Sigmoid colon (tissue), 7 donors: Measurements from ENCODE around the gene B4GALT4. TPM values are rescaled to one million over a fixed set of nuclear protein-coding genes. Genes with fewer than 3 reads are reported as not detected.
"Not testable (repeated sequence)": the region's sequence is repeated elsewhere in the genome, so short reads cannot be mapped to it uniquely, and the experiment has no call there.

Source experiments
- DNase-seq: peaks from one replicate; pipeline ENCODE4 v3.0.0-alpha.2; 2019
- H3K27ac ChIP-seq, 4 donors: fragments of 200-600 bp; sonication (generic); one replicate each; pipeline ENCODE4 v1.5.1; 2016 to 2019; ENCODE audit warnings: mild to moderate bottlenecking in 1 of 4
- H3K27me3 ChIP-seq, 3 donors: fragments of 200-600 bp; sonication (generic); one replicate each; pipeline ENCODE4 v1.5.1; 2019; ENCODE audit warnings: mild to moderate bottlenecking in 1 of 3
- H3K36me3 ChIP-seq, 4 donors: fragments of 200-600 bp; sonication (generic); one replicate each; pipeline ENCODE4 v1.5.1; 2016 to 2019
- H3K4me1 ChIP-seq, 4 donors: fragments of 200-600 bp; sonication (generic); one replicate each; pipeline ENCODE4 v1.5.1; 2017 to 2019
- H3K4me3 ChIP-seq, 4 donors: fragments of 200-600 bp; sonication (generic); one replicate each; pipeline ENCODE4 v1.5.1; 2017 to 2019; ENCODE audit warnings: mild to moderate bottlenecking in 2 of 4, moderate library complexity in 1 of 4
- H3K9me3 ChIP-seq, 4 donors: fragments of 200-600 bp in 3 of 4; sonication (generic) in 3 of 4; one replicate each; pipeline versions ENCODE4 v1.5.1 to v1.6.1; 2013 to 2019
- CTCF ChIP-seq, 4 experiments: fragments of 450-650 bp in 3 of 4; fragments of 200-600 bp in 1 of 4; IDR thresholded peaks; one replicate each; pipeline ENCODE4 v1.5.1; 2016 to 2019; ENCODE audit warnings: antibody characterized with exemption in 4 of 4, mild to moderate bottlenecking in 3 of 4, moderate library complexity in 2 of 4
- EP300 ChIP-seq, 4 donors: sonication (generic); formaldehyde crosslinking; IDR thresholded peaks; one replicate each; pipeline ENCODE4 v1.6.1; 2017; ENCODE audit warnings: antibody characterized with exemption in 4 of 4
- POLR2A ChIP-seq, 2 donors: fragments of 450-650 bp; IDR thresholded peaks; one replicate each; pipeline ENCODE4 v1.6.1; 2016; ENCODE audit warnings: antibody characterized with exemption in 2 of 2, mild to moderate bottlenecking in 2 of 2, moderate library complexity in 2 of 2
- POLR2AphosphoS5 ChIP-seq, 4 donors: sonication (generic); formaldehyde crosslinking; IDR thresholded peaks; one replicate each; pipeline ENCODE4 v1.6.1; 2017; ENCODE audit warnings: antibody characterized with exemption in 4 of 4
- WGBS, 2 donors: extraction: QIAGEN DNeasy Blood & Tissue Kit; methylation state at CpG; one replicate each; pipeline ENCODE4 v1.1.7; 2013; 5-methylcytosine and 5-hydroxymethylcytosine counted together
- intact Hi-C: fragments of 100-400 bp; cut with DNase I; formaldehyde crosslinking; loops from one replicate; pipeline ENCODE4 v1.15.1; 2023
- polyA plus RNA-seq, 3 donors: library from polyadenylated mRNA; stranded (reverse); fragments of 200-250 nt; gene quantifications; one replicate each; pipeline ENCODE4 v1.2.3, GENCODE V29; 2013
- total RNA-seq, 4 donors: library from RNA; depleted of rRNA; stranded (reverse); fragments of >200 nt; gene quantifications; one replicate each; pipeline ENCODE4 v1.1.0, GENCODE V29; 2016
- donor health status: healthy with polysubstance abuse.
- donor health status: Bipolar disorder and iron deficiency.
- donor health status: healthy.

B4GALT4 gene
- total and polyA plus RNA-seq, 7 donors: 12.1 to 45.6 (median 15.8) TPM

DNA sequence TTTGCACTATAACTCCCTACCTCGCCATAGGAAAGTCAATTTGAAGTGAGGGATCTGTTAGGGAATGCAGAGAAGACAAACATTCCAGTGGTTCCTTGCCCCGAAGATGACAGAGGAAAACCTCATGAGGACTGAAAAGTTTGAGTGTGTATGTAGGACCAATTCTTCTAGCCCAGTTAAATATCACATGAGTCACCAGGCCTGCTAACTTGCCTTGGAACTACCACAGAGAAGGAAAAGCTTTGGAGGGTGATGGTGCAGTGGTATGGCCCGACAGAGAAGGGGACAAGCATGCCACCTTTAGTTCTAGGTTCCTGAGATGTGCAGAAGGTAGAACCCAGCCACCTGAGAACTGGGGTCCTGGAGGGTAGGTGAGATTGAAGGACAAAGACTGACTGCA is 69.9 kb downstream of the B4GALT4 start:
- Histone ChIP-seq H3K4me1 (no peaks in the 10 kb centered on the region), H3K9me3 (no peaks in the 10 kb centered on the region), H3K27ac (no peak overlapping the region), H3K4me3 (no peak overlapping the region), H3K27me3 (no peaks in the 10 kb centered on the region), H3K36me3 (no peaks in the 10 kb centered on the region)
- WGBS, 2 donors: 89 to 95% methylated on average over 3 of the region's 3 CpGs
- TF ChIP-seq CTCF (IDR thresholded peaks at IDR 0.05) (no peak), EP300 (IDR thresholded peaks at IDR 0.05) (no peak), POLR2A (IDR thresholded peaks at IDR 0.05) (no peak), POLR2AphosphoS5 (IDR thresholded peaks at IDR 0.05) (no peak)
- intact Hi-C loops: no loop called here
- DNase-seq: no peak

GRCh38 chr3:119164745-119165144 is 75.9 kb downstream of the B4GALT4 start:
- intact Hi-C loops, H3K27ac ChIP-seq, H3K9me3 ChIP-seq, H3K4me1 ChIP-seq, H3K36me3 ChIP-seq, H3K27me3 ChIP-seq, DNase-seq, H3K4me3 ChIP-seq: not testable (repeated sequence)
- 83 to 92% methylated on average over 9 of the region's 9 CpGs for WGBS, 2 donors

Other genes starting within 250 kb of the B4GALT4 start
- gene IGSF11, start 206.0 kb downstream of the B4GALT4 start, total RNA-seq: 10 to 100 TPM in 2 of 4 donors, 1 to 10 TPM in 2; 8.1 to 18.2 (median 10.3) TPM
- gene IGSF11, start 206.0 kb downstream of the B4GALT4 start, polyA plus RNA-seq: under 1 TPM in 1 of 3 donors, not detected in 2; 0.85 TPM
- not detected for gene TEX55, start 94.7 kb downstream of the B4GALT4 start, total RNA-seq
- not detected for gene TEX55, start 94.7 kb downstream of the B4GALT4 start, polyA plus RNA-seq
- not detected for gene UPK1B, start 67.3 kb downstream of the B4GALT4 start, total RNA-seq
- not detected for gene UPK1B, start 67.3 kb downstream of the B4GALT4 start, polyA plus RNA-seq
- gene ARHGAP31, start 53.5 kb upstream of the B4GALT4 start, total RNA-seq: 10 to 100 TPM; 11.0 to 18.0 (median 12.0) TPM
- 1 to 10 TPM; 3.5 to 5.4 (median 5.2) TPM for gene ARHGAP31, start 53.5 kb upstream of the B4GALT4 start, polyA plus RNA-seq
- gene TMEM39A, start 222.7 kb upstream of the B4GALT4 start, total RNA-seq: 10 to 100 TPM; 14.8 to 48.5 (median 20.1) TPM
- gene TMEM39A, start 222.7 kb upstream of the B4GALT4 start, polyA plus RNA-seq: 1 to 10 TPM; 1.4 to 9.4 (median 6.0) TPM
- gene POGLUT1, start 228.1 kb upstream of the B4GALT4 start, total RNA-seq: 10 to 100 TPM; 10.0 to 14.1 (median 11.4) TPM
- 1 to 10 TPM; 2.4 to 8.3 (median 3.7) TPM for gene POGLUT1, start 228.1 kb upstream of the B4GALT4 start, polyA plus RNA-seq